H1 (cell line): Measurements from ENCODE around the gene BUD13. TPM values are rescaled to one million over a fixed set of nuclear protein-coding genes. Genes with fewer than 3 reads are reported as not detected.

Experiments used
- CTCF ChIA-PET: fragments of 300-600 bp; sonication (Branson Sonifier 250); formaldehyde crosslinking; loops from one replicate; lab custom pipeline; 2021; ENCODE audit not compliant: partially characterized antibody; lab: Charles Lee
- POLR2A ChIA-PET: fragments of 300-600 bp; sonication (Branson Sonifier 250); formaldehyde crosslinking; loops from one replicate; lab custom pipeline; 2021; ENCODE audit warnings: inconsistent platforms; ENCODE audit not compliant: partially characterized antibody; lab: Charles Lee
- DNase-seq, 2 experiments: peaks; one replicate each; pipeline versions ENCODE4 v3.0.0 to v3.0.0-alpha.2; 2010 to 2022; ENCODE audit warnings: low spot score in 2 of 2, low read depth in 1 of 2, mixed read lengths in 1 of 2
- FAIRE-seq: peaks from 2 replicates; lab custom pipeline; 2011; peaks lifted over from hg19 to GRCh38; lab: Jason Lieb, UNC
- H2AFZ ChIP-seq: 2 replicates; pipeline ENCODE4 v1.8.1; 2012; ENCODE audit warnings: low read length, inconsistent platforms
- H2AK5ac ChIP-seq: 2 replicates; pipeline ENCODE4 v1.6.1; 2013; ENCODE audit warnings: low read depth, low read length
- H2BK120ac ChIP-seq: replicated peaks from 2 replicates; pipeline ENCODE3; 2013; ENCODE audit warnings: low read depth, low read length, inconsistent platforms
- H2BK12ac ChIP-seq: 2 replicates; pipeline ENCODE4 v1.6.1; 2013; ENCODE audit warnings: low read depth, low read length
- H2BK15ac ChIP-seq: 2 replicates; pipeline ENCODE4 v1.6.1; 2013; ENCODE audit warnings: low read length
- H2BK20ac ChIP-seq: 2 replicates; pipeline ENCODE4 v1.6.1; 2013; ENCODE audit warnings: low read length
- H2BK5ac ChIP-seq: 2 replicates; pipeline ENCODE4 v1.6.1; 2013; ENCODE audit warnings: low read depth, low read length
- H3K14ac ChIP-seq: 2 replicates; pipeline ENCODE4 v1.6.1; 2013; ENCODE audit warnings: inconsistent platforms; ENCODE audit not compliant: insufficient read length
- H3K18ac ChIP-seq: 2 replicates; pipeline ENCODE4 v1.6.1; 2013; ENCODE audit warnings: low read length; ENCODE audit errors: extremely low read depth
- H3K23ac ChIP-seq: 2 replicates; pipeline ENCODE4 v1.6.1; 2013; ENCODE audit warnings: inconsistent platforms; ENCODE audit not compliant: insufficient read length
- H3K23me2 ChIP-seq: 2 replicates; pipeline ENCODE4 v1.6.1; 2013; ENCODE audit warnings: low read depth, low read length
- H3K27ac ChIP-seq: 2 replicates; pipeline ENCODE4 v1.6.1; 2011; ENCODE audit warnings: low read depth, low read length, inconsistent platforms
- H3K27me3 ChIP-seq, 4 experiments: replicated peaks in 1 of 4; 1 replicate in 1 of 4; 2 replicates in 3 of 4; pipeline versions ENCODE4 v1.6.1 to v1.8.1; 2011 to 2013; ENCODE audit warnings: low read length in 3 of 4, mild to moderate bottlenecking in 3 of 4, inconsistent platforms in 2 of 4, mixed read lengths in 2 of 4, moderate library complexity in 1 of 4; ENCODE audit not compliant: control insufficient read depth in 3 of 4, insufficient read depth in 3 of 4; ENCODE audit errors: extremely low read depth in 1 of 4
- H3K36me3 ChIP-seq, 4 experiments: 2 replicates each; pipeline versions ENCODE4 v1.6.1 to v1.8.1; 2011 to 2013; ENCODE audit warnings: mild to moderate bottlenecking in 4 of 4, low read length in 3 of 4, moderate library complexity in 2 of 4, control low read depth in 1 of 4, inconsistent platforms in 1 of 4; ENCODE audit not compliant: insufficient read depth in 4 of 4, control insufficient read depth in 2 of 4
- H3K4ac ChIP-seq: replicated peaks from 2 replicates; pipeline ENCODE3; 2013; ENCODE audit warnings: low read length, low read depth, mixed read lengths, inconsistent platforms; ENCODE audit not compliant: insufficient read length
- H3K4me1 ChIP-seq, 4 experiments: replicated peaks in 1 of 4; 1 replicate in 1 of 4; 2 replicates in 3 of 4; pipeline versions ENCODE4 v1.6.1 to v1.8.1; 2011 to 2013; ENCODE audit warnings: low read length in 3 of 4, inconsistent platforms in 2 of 4, mixed read lengths in 1 of 4; ENCODE audit not compliant: insufficient read depth in 4 of 4, control insufficient read depth in 3 of 4
- H3K4me2 ChIP-seq, 2 experiments: 2 replicates each; pipeline versions ENCODE4 v1.6.1 to v1.8.1; 2011 to 2013; ENCODE audit warnings: low read depth in 2 of 2, low read length in 2 of 2, control low read depth in 1 of 2, inconsistent platforms in 1 of 2, mild to moderate bottlenecking in 1 of 2; ENCODE audit not compliant: insufficient read depth in 1 of 2
- H3K4me3 ChIP-seq, 4 experiments: fragments of 200-600, 300-600 bp in 1 of 4; sonication (generic), shearing (Covaris generic), sonication (Bioruptor Twin) in 1 of 4; 2 replicates each; pipeline versions ENCODE4 v1.5.1 to v1.8.1; 2011 to 2016; ENCODE audit warnings: low read length in 4 of 4, low read depth in 3 of 4, control low read depth in 2 of 4, inconsistent platforms in 2 of 4, mild to moderate bottlenecking in 2 of 4, mixed read lengths in 1 of 4, moderate library complexity in 1 of 4; ENCODE audit not compliant: insufficient read depth in 2 of 4; ENCODE audit errors: extremely low read depth in 1 of 4
- H3K56ac ChIP-seq: replicated peaks from 2 replicates; pipeline ENCODE3; 2013; ENCODE audit warnings: low read depth, mild to moderate bottlenecking, mixed read lengths, low read length, inconsistent platforms; ENCODE audit not compliant: insufficient read length
- H3K79me1 ChIP-seq: 2 replicates; pipeline ENCODE4 v1.6.1; 2013; ENCODE audit warnings: low read depth, low read length, control low read depth
- H3K79me2 ChIP-seq, 2 experiments: 2 replicates each; pipeline versions ENCODE4 v1.6.1 to v1.8.1; 2012 to 2013; ENCODE audit warnings: low read length in 2 of 2, mild to moderate bottlenecking in 2 of 2, inconsistent platforms in 1 of 2; ENCODE audit not compliant: insufficient read depth in 2 of 2, control insufficient read depth in 1 of 2
- H3K9ac ChIP-seq, 4 experiments: replicated peaks in 1 of 4; 1 replicate in 1 of 4; 2 replicates in 3 of 4; pipeline versions ENCODE4 v1.6.1 to v1.8.1; 2011 to 2013; ENCODE audit warnings: low read depth in 3 of 4, low read length in 3 of 4, control low read depth in 2 of 4, mild to moderate bottlenecking in 2 of 4, moderate library complexity in 2 of 4, inconsistent platforms in 1 of 4; ENCODE audit errors: extremely low read depth in 1 of 4
- H3K9me3 ChIP-seq, 2 experiments: 2 replicates each; pipeline versions ENCODE4 v1.6.1 to v1.8.1; 2012 to 2013; ENCODE audit warnings: mild to moderate bottlenecking in 2 of 2, moderate library complexity in 2 of 2, control low read depth in 1 of 2, inconsistent platforms in 1 of 2, low read depth in 1 of 2, low read length in 1 of 2, mixed read lengths in 1 of 2; ENCODE audit not compliant: insufficient read depth in 2 of 2
- H4K20me1 ChIP-seq, 2 experiments: replicated peaks in 1 of 2; 2 replicates each; pipeline versions ENCODE3 to v1.8.1; 2011 to 2013; ENCODE audit warnings: inconsistent platforms in 2 of 2, low read length in 2 of 2, mild to moderate bottlenecking in 1 of 2; ENCODE audit not compliant: insufficient read depth in 2 of 2, control insufficient read depth in 1 of 2
- H4K5ac ChIP-seq: 2 replicates; pipeline ENCODE4 v1.6.1; 2013; ENCODE audit warnings: low read length, low read depth, mixed read lengths, inconsistent platforms; ENCODE audit not compliant: insufficient read length
- H4K8ac ChIP-seq: 2 replicates; pipeline ENCODE4 v1.8.0; 2013; ENCODE audit warnings: mild to moderate bottlenecking, moderate library complexity, low read length, inconsistent platforms; ENCODE audit not compliant: insufficient read depth; ENCODE audit errors: extremely low read depth
- H4K91ac ChIP-seq: replicated peaks from 2 replicates; pipeline ENCODE3; 2013; ENCODE audit warnings: low read length, mixed read lengths, inconsistent platforms; ENCODE audit not compliant: insufficient read length
- ATF3 ChIP-seq: IDR thresholded peaks from 2 replicates; pipeline ENCODE4 v1.6.1; 2011; ENCODE audit warnings: low read depth, mild to moderate bottlenecking, low read length; ENCODE audit not compliant: insufficient read depth
- BACH1 ChIP-seq: IDR thresholded peaks from 2 replicates; pipeline ENCODE4 v1.6.1; 2012; ENCODE audit warnings: low read length, improper control_type of control experiment
- BCL11A ChIP-seq, 2 experiments: IDR thresholded peaks; one replicate each; pipeline ENCODE4 v1.6.1; 2011; ENCODE audit warnings: low read depth in 2 of 2, low read length in 2 of 2, mild to moderate bottlenecking in 2 of 2
- CTBP2 ChIP-seq: IDR thresholded peaks from 2 replicates; pipeline ENCODE4 v1.7.0; 2011; ENCODE audit warnings: borderline replicate concordance, mild to moderate bottlenecking, moderate library complexity, mixed read lengths, low read length; ENCODE audit not compliant: insufficient read depth, insufficient read length
- HDAC6 ChIP-seq: IDR thresholded peaks from one replicate; pipeline ENCODE4 v1.7.1; 2012; ENCODE audit warnings: low read depth, mild to moderate bottlenecking, inconsistent platforms, low read length, moderate library complexity
- MAFK ChIP-seq: IDR thresholded peaks from 2 replicates; pipeline ENCODE4 v1.6.1; 2012; ENCODE audit warnings: low read depth, mild to moderate bottlenecking, improper control_type of control experiment, low read length
- POU5F1 ChIP-seq: IDR thresholded peaks from 2 replicates; pipeline ENCODE4 v1.6.1; 2011; ENCODE audit warnings: low read depth, mild to moderate bottlenecking, low read length, moderate library complexity
- RFX5 ChIP-seq: IDR thresholded peaks from 2 replicates; pipeline ENCODE4 v1.6.1; 2011; ENCODE audit warnings: low read depth, low read length, improper control_type of control experiment, borderline replicate concordance
- SAP30 ChIP-seq: fragments of 300-600 bp; sonication (generic); IDR thresholded peaks from 2 replicates; pipeline ENCODE4 v1.7.1; 2012; ENCODE audit warnings: low read length, moderate library complexity, mild to moderate bottlenecking, inconsistent platforms; ENCODE audit not compliant: insufficient read depth, insufficient replicate concordance
- SIRT6 ChIP-seq: IDR thresholded peaks from one replicate; pipeline ENCODE4 v1.7.1; 2012; ENCODE audit warnings: low read length, inconsistent platforms
- TAF1 ChIP-seq: IDR thresholded peaks from 2 replicates; pipeline ENCODE4 v1.6.1; 2011; ENCODE audit warnings: mild to moderate bottlenecking, low read depth, low read length
- WGBS, 2 experiments: shearing (Covaris generic) in 1 of 2; methylation state at CpG; one replicate each; pipeline versions ENCODE4 v1.1.6 to v1.1.7; 2013 to 2015; ENCODE audit warnings: low lambda C conversion rate in 2 of 2, mixed read lengths in 2 of 2, inconsistent platforms in 1 of 2, low coverage in 1 of 2, missing lambda C conversion rate in 1 of 2; ENCODE audit not compliant: insufficient replicate concordance in 2 of 2, insufficient coverage in 1 of 2, insufficient read length in 1 of 2; ENCODE audit errors: extremely low coverage in 1 of 2, missing lambda C conversion rate in 1 of 2; 5-methylcytosine and 5-hydroxymethylcytosine counted together
- polyA plus RNA-seq, 7 experiments: library from polyadenylated mRNA; depleted of rRNA in 3 of 7; stranded (reverse) in 5 of 7; unstranded in 2 of 7; fragments of >200 nt in 5 of 7; fragments of 200-250 nt in 2 of 7; gene quantifications; 1 replicate in 5 of 7; 2 replicates in 1 of 7; 4 replicates in 1 of 7; pipeline versions ENCODE4 v1.2.1 to v1.2.3, GENCODE V29; 2011 to 2013; ENCODE audit warnings: missing spikeins in 2 of 7, mixed read lengths in 2 of 7
- total RNA-seq: library from RNA; stranded (reverse); fragmentation: NEBNext Ultra II Directional; extraction: Animal tissue kit (Norgen Biotek cat#: 25700); gene quantifications from 2 replicates; pipeline ENCODE4 v1.2.1, GENCODE V29; 2021
- TF ChIP-seq, protein P1 (sequence below): IDR thresholded peaks from 2 replicates; pipeline ENCODE4 v1.6.1; 2012; ENCODE audit warnings: inconsistent platforms

Gene BUD13
- total and polyA plus RNA-seq, 2 of the 8 experiments (the other 6 are each of a cell fraction or from before 2014, with no cell fraction given): 24.8 to 27.2 TPM

DNA sequence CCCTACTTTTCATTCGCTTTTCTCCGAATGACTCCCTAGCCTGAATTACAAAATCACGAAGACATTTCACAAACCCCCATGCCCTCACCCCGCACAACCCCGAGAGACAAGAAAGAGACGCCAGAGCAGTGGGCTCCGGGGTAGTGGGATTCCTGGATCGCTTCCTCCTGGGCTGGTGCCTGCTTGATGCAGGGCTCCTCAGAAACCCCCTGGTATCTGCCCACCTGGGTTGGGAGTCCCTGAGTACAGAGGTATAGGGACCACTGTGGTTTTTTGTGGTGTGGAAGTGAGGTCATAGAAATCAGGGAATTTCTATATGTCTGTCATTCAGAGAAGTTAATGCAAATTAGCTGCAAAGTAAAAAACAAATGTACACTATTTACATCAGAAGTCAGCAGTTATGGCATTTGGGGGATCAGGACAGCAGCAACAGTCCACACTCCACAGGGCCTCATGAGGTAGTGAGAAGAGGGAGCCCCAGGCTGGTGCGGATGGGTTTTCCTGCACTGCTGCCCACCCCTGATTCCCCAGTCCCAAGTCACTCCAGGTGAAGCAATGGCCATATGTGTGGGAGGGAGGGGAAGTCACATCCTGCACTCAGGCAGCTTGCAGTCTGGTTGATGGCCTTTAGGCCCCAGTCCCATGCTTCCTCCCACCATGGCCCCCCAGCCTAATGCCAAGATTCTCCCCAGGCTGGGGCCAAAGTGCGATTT lies 39.6 kb downstream of the BUD13 start:
- no peak overlapping the region for H2BK5ac ChIP-seq
- FAIRE-seq (no peak), DNase-seq (no peak)
- ChIA-PET CTCF (interaction anchor here (0.8 to 11.9 kb wide), 37 partner anchors 9 to 464 kb away, joined by 3 to 334 read pairs (median 5); no protein-coding TSS in a partner anchor), POLR2A (interaction anchor here (1.2 to 1.7 kb wide), 6 partner anchors 11 to 411 kb away, joined by 3 to 6 read pairs (median 3); partner anchors contain the start of gene PAFAH1B2)
- no peak overlapping the region; the same call in 1 of the 2 replicates for H2AK5ac ChIP-seq
- no peak overlapping the region for H2BK12ac ChIP-seq
- no peak overlapping the region for H4K5ac ChIP-seq
- no peak overlapping the region for H4K8ac ChIP-seq
- H3K18ac ChIP-seq: no peak overlapping the region
- no peaks in the 10 kb centered on the region for H3K79me2 ChIP-seq
- no peak overlapping the region for H2BK20ac ChIP-seq
- no peak overlapping the region for H3K23ac ChIP-seq
- no peaks in the 10 kb centered on the region for H3K23me2 ChIP-seq
- peak overlapping the region in 1 of 2 experiments; percentile 14; a peak in 1 of 4 replicates for H3K4me2 ChIP-seq
- WGBS, 2 experiments: 58% methylated on average over 6 of the region's 10 CpGs; no CpG with 5 or more reads in 1 of the 2 experiments
- H3K14ac ChIP-seq: no peak overlapping the region
- H3K79me1 ChIP-seq: no peaks in the 10 kb centered on the region
- H3K36me3 ChIP-seq: no peaks in the 10 kb centered on the region
- no peaks in the 10 kb centered on the region for H3K27me3 ChIP-seq
- H3K9me3 ChIP-seq: no peaks in the 10 kb centered on the region
- no peak overlapping the region for H2BK15ac ChIP-seq
- H3K4me3 ChIP-seq: no peak overlapping the region
- H3K4me1 ChIP-seq: peaks cover 6 to 23% (median 16%) of the 10 kb centered on the region in 4 experiments
- H2BK120ac ChIP-seq: no peak overlapping the region
- no peak overlapping the region for H3K56ac ChIP-seq
- no peaks in the 10 kb centered on the region for H4K20me1 ChIP-seq
- no peak overlapping the region for H3K9ac ChIP-seq
- no peak overlapping the region for H4K91ac ChIP-seq
- no peak overlapping the region for H3K27ac ChIP-seq
- no peak overlapping the region for H3K4ac ChIP-seq
- no peak overlapping the region for H2AFZ ChIP-seq
- no peak for TF ChIP-seq BCL11A (IDR thresholded peaks at IDR 0.05; ENCODE audit: low read depth in 2 of 2, low read length in 2 of 2)
- TF ChIP-seq, protein P1, sequence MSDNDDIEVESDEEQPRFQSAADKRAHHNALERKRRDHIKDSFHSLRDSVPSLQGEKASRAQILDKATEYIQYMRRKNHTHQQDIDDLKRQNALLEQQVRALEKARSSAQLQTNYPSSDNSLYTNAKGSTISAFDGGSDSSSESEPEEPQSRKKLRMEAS: no peak
- TF ChIP-seq RFX5: no peak
- TF ChIP-seq HDAC6: no peak
- no peak for TF ChIP-seq SIRT6
- TF ChIP-seq ATF3: no peak
- TF ChIP-seq POU5F1: no peak
- TF ChIP-seq TAF1: no peak
- TF ChIP-seq CTBP2: no peak
- TF ChIP-seq BACH1: no peak
- TF ChIP-seq SAP30: no peak
- no peak for TF ChIP-seq MAFK
